SK-N-SH (cell line): ENCODE measurements around the gene EEF2. TPM values are rescaled to one million over a fixed set of nuclear protein-coding genes. Genes with fewer than 3 reads are reported as not detected.

Experiments
- CTCF ChIA-PET: fragments of 300-600, 350-600 bp; formaldehyde crosslinking; extraction: SDS; loops from one replicate; lab custom pipeline; 2021; lab: Yijun Ruan, JAX
- POLR2A ChIA-PET: fragments of 350-600 bp; sonication (Branson Sonifier 250); formaldehyde crosslinking; extraction: SDS; loops from one replicate; lab custom pipeline; 2020; ENCODE audit warnings: antibody characterized with exemption, inconsistent platforms; lab: Yijun Ruan, JAX
- DNase-seq: peaks from one replicate; pipeline ENCODE4 v3.0.0; 2012
- H2AFZ ChIP-seq: fragments of 200-600 bp; sonication (generic); 2 replicates; pipeline ENCODE4 v1.8.1; 2016; ENCODE audit warnings: antibody characterized with exemption, mild to moderate bottlenecking, low read depth
- H3F3A ChIP-seq: fragments of 200-600 bp; sonication (generic); replicated peaks from 2 replicates; pipeline ENCODE3; 2016; ENCODE audit warnings: antibody characterized with exemption, mild to moderate bottlenecking; ENCODE audit not compliant: insufficient read depth
- H3K27ac ChIP-seq, 2 experiments: fragments of 200-500 bp in 1 of 2; fragments of 200-600 bp in 1 of 2; sonication (Bioruptor generic) in 1 of 2; sonication (generic), shearing (Covaris generic) in 1 of 2; 2 replicates each; pipeline versions ENCODE4 v1.5.1 to v1.6.1; 2014 to 2016; ENCODE audit warnings: low read depth in 2 of 2, inconsistent platforms in 1 of 2, low read length in 1 of 2, mild to moderate bottlenecking in 1 of 2, mixed read lengths in 1 of 2
- H3K27me3 ChIP-seq: fragments of 200-600 bp; sonication (generic), shearing (Covaris generic); 2 replicates; pipeline ENCODE4 v1.6.1; 2016; ENCODE audit warnings: mixed run types; ENCODE audit not compliant: insufficient read depth
- H3K36me3 ChIP-seq, 2 experiments: fragments of 200-500 bp in 1 of 2; fragments of 200-600 bp in 1 of 2; sonication (Bioruptor generic) in 1 of 2; sonication (generic) in 1 of 2; replicated peaks in 1 of 2; 2 replicates each; pipeline versions ENCODE3 to v1.5.1; 2014 to 2016; ENCODE audit warnings: low read length in 1 of 2, mild to moderate bottlenecking in 1 of 2; ENCODE audit not compliant: insufficient read depth in 2 of 2, control insufficient read depth in 1 of 2
- H3K4me1 ChIP-seq, 2 experiments: fragments of 200-500 bp in 1 of 2; fragments of 200-600 bp in 1 of 2; sonication (Bioruptor generic) in 1 of 2; sonication (generic), shearing (Covaris generic) in 1 of 2; 2 replicates each; pipeline versions ENCODE4 v1.5.1 to v1.6.1; 2014 to 2016; ENCODE audit warnings: low read depth in 1 of 2, low read length in 1 of 2, mixed run types in 1 of 2; ENCODE audit not compliant: insufficient read depth in 2 of 2, control insufficient read depth in 1 of 2
- H3K4me2 ChIP-seq: fragments of 200-600 bp; sonication (generic), shearing (Covaris generic); 2 replicates; pipeline ENCODE4 v1.6.1; 2017; ENCODE audit warnings: mixed run types
- H3K4me3 ChIP-seq, 2 experiments: fragments of 200-500 bp in 1 of 2; fragments of 200-600 bp in 1 of 2; sonication (Bioruptor generic) in 1 of 2; sonication (generic), shearing (Covaris generic) in 1 of 2; 2 replicates each; pipeline versions ENCODE4 v1.5.1 to v1.8.1; 2014 to 2016; ENCODE audit warnings: low read depth in 2 of 2, inconsistent platforms in 1 of 2, low read length in 1 of 2, mild to moderate bottlenecking in 1 of 2, mixed read lengths in 1 of 2, moderate library complexity in 1 of 2
- H3K79me2 ChIP-seq: fragments of 200-600 bp; sonication (generic); 2 replicates; pipeline ENCODE4 v1.8.1; 2017; ENCODE audit warnings: mild to moderate bottlenecking; ENCODE audit not compliant: insufficient read depth
- H3K9ac ChIP-seq: fragments of 200-600 bp; sonication (generic); 2 replicates; pipeline ENCODE4 v1.6.1; 2017; ENCODE audit warnings: mixed run types
- H3K9me2 ChIP-seq: fragments of 200-600 bp; sonication (generic); 2 replicates; pipeline ENCODE4 v1.6.1; 2017; ENCODE audit warnings: mixed run types
- H3K9me3 ChIP-seq: fragments of 200-600 bp; sonication (generic); 2 replicates; pipeline ENCODE4 v1.6.1; 2017; ENCODE audit warnings: mixed run types, mild to moderate bottlenecking, moderate library complexity
- H4K20me1 ChIP-seq: fragments of 200-600 bp; sonication (generic); 2 replicates; pipeline ENCODE4 v1.6.1; 2017; ENCODE audit warnings: mild to moderate bottlenecking, mixed run types; ENCODE audit not compliant: insufficient read depth
- CHD2 ChIP-seq: fragments of 150-350 bp; IDR thresholded peaks from 2 replicates; pipeline ENCODE4 v1.6.1; 2018; ENCODE audit warnings: low read length; ENCODE audit not compliant: partially characterized antibody
- EP300 ChIP-seq, 2 experiments: IDR thresholded peaks; 2 replicates each; pipeline versions ENCODE4 v1.4.0 to v1.6.1; 2012; ENCODE audit warnings: borderline replicate concordance in 1 of 2, low read depth in 1 of 2, low read length in 1 of 2
- EZH2phosphoT487 ChIP-seq: fragments of 200-600 bp; sonication (generic); IDR thresholded peaks from 2 replicates; pipeline ENCODE4 v1.6.1; 2017; ENCODE audit warnings: low read depth, mixed run types, mild to moderate bottlenecking, antibody characterized with exemption, moderate library complexity, borderline replicate concordance
- FOXJ3 ChIP-seq: sonication (generic); formaldehyde crosslinking; IDR thresholded peaks from 2 replicates; pipeline ENCODE4 v1.5.1; 2020; ENCODE audit warnings: mild to moderate bottlenecking, missing genetic modification reagents
- FOXM1 ChIP-seq: IDR thresholded peaks from 2 replicates; pipeline ENCODE4 v1.4.0; 2012; ENCODE audit warnings: low read depth, mild to moderate bottlenecking
- JUND ChIP-seq: IDR thresholded peaks from 2 replicates; pipeline ENCODE4 v1.4.0; 2012
- MEF2A ChIP-seq: IDR thresholded peaks from 2 replicates; pipeline ENCODE4 v1.4.0; 2012; ENCODE audit warnings: low read depth, borderline replicate concordance
- MXI1 ChIP-seq: IDR thresholded peaks from 2 replicates; pipeline ENCODE4 v1.6.1; 2012; ENCODE audit warnings: mild to moderate bottlenecking, low read depth, low read length, improper control_type of control experiment
- NFIC ChIP-seq: IDR thresholded peaks from 2 replicates; pipeline ENCODE4 v1.4.0; 2012; ENCODE audit warnings: borderline replicate concordance
- NRF1 ChIP-seq: IDR thresholded peaks from 2 replicates; pipeline ENCODE4 v1.6.1; 2012; ENCODE audit warnings: low read depth, mild to moderate bottlenecking, low read length
- SIN3A ChIP-seq: IDR thresholded peaks from 2 replicates; pipeline ENCODE4 v1.6.1; 2012; ENCODE audit warnings: low read depth, mild to moderate bottlenecking, low read length, moderate library complexity, borderline replicate concordance
- TAF1 ChIP-seq: IDR thresholded peaks from 2 replicates; pipeline ENCODE4 v1.6.1; 2012; ENCODE audit warnings: low read depth, mild to moderate bottlenecking, low read length, moderate library complexity, borderline replicate concordance
- TCF12 ChIP-seq: IDR thresholded peaks from 2 replicates; pipeline ENCODE4 v1.4.0; 2012
- TEAD4 ChIP-seq: IDR thresholded peaks from 2 replicates; pipeline ENCODE4 v1.4.0; 2012; ENCODE audit warnings: mild to moderate bottlenecking, borderline replicate concordance; ENCODE audit not compliant: insufficient read depth
- USF2 ChIP-seq: fragments of 150-350 bp; IDR thresholded peaks from 2 replicates; pipeline ENCODE4 v1.6.1; 2017; ENCODE audit warnings: antibody characterized with exemption, low read length, low read depth, borderline replicate concordance
- YY1 ChIP-seq: IDR thresholded peaks from 2 replicates; pipeline ENCODE4 v1.4.0; 2012; ENCODE audit warnings: low read depth, mild to moderate bottlenecking
- ZBTB33 ChIP-seq: IDR thresholded peaks from 2 replicates; pipeline ENCODE4 v1.4.0; 2012; ENCODE audit warnings: low read depth, borderline replicate concordance
- WGBS: methylation state at CpG from one replicate; pipeline ENCODE4 v1.1.6; 2017; ENCODE audit warnings: low lambda C conversion rate; 5-methylcytosine and 5-hydroxymethylcytosine counted together
- polyA plus RNA-seq, 3 experiments: library from polyadenylated mRNA; depleted of rRNA; stranded (reverse); fragments of >200 nt; gene quantifications; 2 replicates each; pipeline ENCODE4 v1.2.3, GENCODE V29; 2012
- TF ChIP-seq, protein P1 (sequence below): fragments of 150-350 bp; IDR thresholded peaks from 2 replicates; pipeline ENCODE4 v1.6.1; 2016; ENCODE audit warnings: mild to moderate bottlenecking, low read depth, low read length
- TF ChIP-seq, protein P2 (sequence below): IDR thresholded peaks from 2 replicates; pipeline ENCODE4 v1.6.1; 2012; ENCODE audit warnings: mild to moderate bottlenecking, low read depth, low read length, moderate library complexity

EEF2 gene
- polyA plus RNA-seq, 1 of the 3 experiments (the other 2 are of a cell fraction): 1,553 TPM

GRCh38 chr19:3969435-3970312 lies 15.6 kb downstream of the EEF2 start (continued):
- TF ChIP-seq ZBTB33 (no peak), TAF1 (peak; percentile 15; the same call in 1 of the 2 replicates), EP300 (IDR thresholded peaks at IDR 0.05; ENCODE audit: borderline replicate concordance in 1 of 2, low read depth in 1 of 2, low read length in 1 of 2) (peak in 1 of 2 experiments; percentile 30; a peak in 1 of 4 replicates), NRF1 (no peak), CHD2 (no peak), EZH2phosphoT487 (no peak), FOXM1 (no peak), TEAD4 (no peak)
- TF ChIP-seq, protein P1, sequence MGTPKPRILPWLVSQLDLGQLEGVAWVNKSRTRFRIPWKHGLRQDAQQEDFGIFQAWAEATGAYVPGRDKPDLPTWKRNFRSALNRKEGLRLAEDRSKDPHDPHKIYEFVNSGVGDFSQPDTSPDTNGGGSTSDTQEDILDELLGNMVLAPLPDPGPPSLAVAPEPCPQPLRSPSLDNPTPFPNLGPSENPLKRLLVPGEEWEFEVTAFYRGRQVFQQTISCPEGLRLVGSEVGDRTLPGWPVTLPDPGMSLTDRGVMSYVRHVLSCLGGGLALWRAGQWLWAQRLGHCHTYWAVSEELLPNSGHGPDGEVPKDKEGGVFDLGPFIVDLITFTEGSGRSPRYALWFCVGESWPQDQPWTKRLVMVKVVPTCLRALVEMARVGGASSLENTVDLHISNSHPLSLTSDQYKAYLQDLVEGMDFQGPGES: no peak

GRCh38 chr19:3968556-3969434 lies 16.5 kb downstream of the EEF2 start:
- peak overlapping the region; percentile 97 for H3K4me2 ChIP-seq
- H3K4me1 ChIP-seq: peaks cover 16 to 22% of the 10 kb centered on the region in 2 experiments; a peak in 3 of 4 replicates
- peaks cover 67% of the 10 kb centered on the region for H3K79me2 ChIP-seq
- no peaks in the 10 kb centered on the region for H3K27me3 ChIP-seq
- peak overlapping the region; percentile 1 to 99; a peak in 2 of 4 replicates for H3K27ac ChIP-seq
- no peak overlapping the region for H2AFZ ChIP-seq
- WGBS: 30% methylated on average over 9 of the region's 9 CpGs
- H3K36me3 ChIP-seq: peaks cover 20 to 28% of the 10 kb centered on the region in 2 experiments
- H3K9me3 ChIP-seq: no peaks in the 10 kb centered on the region
- POLR2A ChIA-PET: interaction anchor here (0.6 kb wide), 1 partner anchor 14 kb away, joined by 3 read pairs; no protein-coding TSS in a partner anchor
- CTCF ChIA-PET: interaction anchor here (1.0 to 1.4 kb wide), 4 partner anchors 16 to 171 kb away, joined by 3 to 8 read pairs (median 3); no protein-coding TSS in a partner anchor
- H4K20me1 ChIP-seq: peaks cover 75% of the 10 kb centered on the region
- DNase-seq: peak; percentile 57
- H3K4me3 ChIP-seq: peak overlapping the region; percentile 75 to 80; a peak in 3 of 4 replicates
- H3F3A ChIP-seq: peaks cover 37% of the 10 kb centered on the region
- no peaks in the 10 kb centered on the region for H3K9me2 ChIP-seq
- peak overlapping the region; percentile 93 for H3K9ac ChIP-seq
- TF ChIP-seq YY1 (no peak), MXI1 (no peak), FOXJ3 (CRISPR knock-in tag) (no peak), NFIC (no peak), EP300 (IDR thresholded peaks at IDR 0.05; ENCODE audit: borderline replicate concordance in 1 of 2, low read depth in 1 of 2, low read length in 1 of 2) (0 out of 4 replicates have a peak, but pooled peaks of 1 of the 2 experiments have one; percentile 42), JUND (peak; percentile 89), TEAD4 (peak; percentile 62; the same call in 1 of the 2 replicates), SIN3A (peak; percentile 91), MEF2A (peak; percentile 49; the same call in 1 of the 2 replicates), USF2 (no peak), TCF12 (peak; percentile 63; the same call in 1 of the 2 replicates)
- TF ChIP-seq, protein P2, sequence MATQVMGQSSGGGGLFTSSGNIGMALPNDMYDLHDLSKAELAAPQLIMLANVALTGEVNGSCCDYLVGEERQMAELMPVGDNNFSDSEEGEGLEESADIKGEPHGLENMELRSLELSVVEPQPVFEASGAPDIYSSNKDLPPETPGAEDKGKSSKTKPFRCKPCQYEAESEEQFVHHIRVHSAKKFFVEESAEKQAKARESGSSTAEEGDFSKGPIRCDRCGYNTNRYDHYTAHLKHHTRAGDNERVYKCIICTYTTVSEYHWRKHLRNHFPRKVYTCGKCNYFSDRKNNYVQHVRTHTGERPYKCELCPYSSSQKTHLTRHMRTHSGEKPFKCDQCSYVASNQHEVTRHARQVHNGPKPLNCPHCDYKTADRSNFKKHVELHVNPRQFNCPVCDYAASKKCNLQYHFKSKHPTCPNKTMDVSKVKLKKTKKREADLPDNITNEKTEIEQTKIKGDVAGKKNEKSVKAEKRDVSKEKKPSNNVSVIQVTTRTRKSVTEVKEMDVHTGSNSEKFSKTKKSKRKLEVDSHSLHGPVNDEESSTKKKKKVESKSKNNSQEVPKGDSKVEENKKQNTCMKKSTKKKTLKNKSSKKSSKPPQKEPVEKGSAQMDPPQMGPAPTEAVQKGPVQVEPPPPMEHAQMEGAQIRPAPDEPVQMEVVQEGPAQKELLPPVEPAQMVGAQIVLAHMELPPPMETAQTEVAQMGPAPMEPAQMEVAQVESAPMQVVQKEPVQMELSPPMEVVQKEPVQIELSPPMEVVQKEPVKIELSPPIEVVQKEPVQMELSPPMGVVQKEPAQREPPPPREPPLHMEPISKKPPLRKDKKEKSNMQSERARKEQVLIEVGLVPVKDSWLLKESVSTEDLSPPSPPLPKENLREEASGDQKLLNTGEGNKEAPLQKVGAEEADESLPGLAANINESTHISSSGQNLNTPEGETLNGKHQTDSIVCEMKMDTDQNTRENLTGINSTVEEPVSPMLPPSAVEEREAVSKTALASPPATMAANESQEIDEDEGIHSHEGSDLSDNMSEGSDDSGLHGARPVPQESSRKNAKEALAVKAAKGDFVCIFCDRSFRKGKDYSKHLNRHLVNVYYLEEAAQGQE: peak; percentile 30; the same call in 1 of the 2 replicates
